NCI-H2196 (cell line): Measurements from ENCODE around the gene DNASE1L2.

ENCODE experiments used
- DNase-seq: peaks from one replicate; lab custom pipeline; 2025; ENCODE audit not compliant: unreplicated experiment; lab: John Stamatoyannopoulos, UW

DNASE1L2 gene

GRCh38 chr16:2284001-2284770 lies 47.9 kb downstream of the DNASE1L2 start:
- DNase-seq: no peak

- no peak for DNase-seq
Measured at GRCh38 chr16:2284797-2285576, 48.7 kb downstream of the DNASE1L2 start.

GRCh38 chr16:2285731-2286191 lies 49.5 kb downstream of the DNASE1L2 start:
- no peak for DNase-seq

GRCh38 chr16:2286550-2286949 lies 50.3 kb downstream of the DNASE1L2 start:
- DNase-seq: no peak

- DNase-seq: no peak
Measured at GRCh38 chr16:2287916-2288547, 51.8 kb downstream of the DNASE1L2 start.
